ENCODE data around the gene VWA1.

VWA1 gene, protein sequence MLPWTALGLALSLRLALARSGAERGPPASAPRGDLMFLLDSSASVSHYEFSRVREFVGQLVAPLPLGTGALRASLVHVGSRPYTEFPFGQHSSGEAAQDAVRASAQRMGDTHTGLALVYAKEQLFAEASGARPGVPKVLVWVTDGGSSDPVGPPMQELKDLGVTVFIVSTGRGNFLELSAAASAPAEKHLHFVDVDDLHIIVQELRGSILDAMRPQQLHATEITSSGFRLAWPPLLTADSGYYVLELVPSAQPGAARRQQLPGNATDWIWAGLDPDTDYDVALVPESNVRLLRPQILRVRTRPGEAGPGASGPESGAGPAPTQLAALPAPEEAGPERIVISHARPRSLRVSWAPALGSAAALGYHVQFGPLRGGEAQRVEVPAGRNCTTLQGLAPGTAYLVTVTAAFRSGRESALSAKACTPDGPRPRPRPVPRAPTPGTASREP

DNA sequence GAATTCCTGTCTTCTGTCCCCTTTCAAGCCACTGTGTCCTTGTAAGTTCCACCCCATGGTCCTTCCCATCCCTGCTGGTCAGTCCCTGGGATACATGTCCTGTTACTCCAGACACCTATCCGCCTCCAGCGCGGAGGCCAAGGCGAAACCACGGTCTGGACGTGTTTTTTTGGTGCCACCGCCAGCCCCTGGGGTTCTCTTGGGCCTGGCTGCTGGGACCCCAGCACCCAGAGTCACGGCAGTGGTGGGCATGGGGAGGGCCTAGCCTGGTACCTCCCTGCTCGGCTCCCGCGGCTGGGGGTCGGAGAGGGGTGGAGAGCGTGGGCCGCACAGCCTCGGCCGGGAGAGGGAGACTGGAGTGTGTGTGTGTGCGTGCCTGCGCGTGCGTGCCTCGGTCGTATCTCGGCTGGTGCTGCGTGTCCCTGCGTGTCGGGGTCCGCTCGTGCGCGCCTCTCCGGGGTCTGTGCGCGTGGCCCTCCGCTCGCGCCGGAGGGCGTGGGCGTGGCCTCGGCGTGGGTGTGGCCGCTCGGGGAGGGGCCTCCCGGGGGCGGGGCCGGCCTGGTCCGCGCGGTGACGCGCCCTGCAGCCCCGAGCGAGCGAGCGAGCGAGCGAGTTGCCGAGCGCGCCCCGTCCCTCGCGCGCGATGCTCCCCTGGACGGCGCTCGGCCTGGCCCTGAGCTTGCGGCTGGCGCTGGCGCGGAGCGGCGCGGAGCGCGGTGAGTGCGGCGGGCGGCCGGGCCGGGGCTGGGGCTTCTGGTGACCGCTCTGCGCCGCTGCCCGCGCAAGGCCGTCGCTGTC is at the start of gene VWA1:
Gene VWA1, plus strand, starts transcription at position 585 of the 798 bp plus-strand sequence. Its CDS starts 59 bp downstream, at position 644.
- DNase-seq (ENCODE audit: low spot score) = peak; percentile 27

- DNase-seq (ENCODE audit: low spot score) = no peak
Measured at GRCh38 chr1:1385931-1386330, 49.6 kb upstream of the VWA1 start.

DNA sequence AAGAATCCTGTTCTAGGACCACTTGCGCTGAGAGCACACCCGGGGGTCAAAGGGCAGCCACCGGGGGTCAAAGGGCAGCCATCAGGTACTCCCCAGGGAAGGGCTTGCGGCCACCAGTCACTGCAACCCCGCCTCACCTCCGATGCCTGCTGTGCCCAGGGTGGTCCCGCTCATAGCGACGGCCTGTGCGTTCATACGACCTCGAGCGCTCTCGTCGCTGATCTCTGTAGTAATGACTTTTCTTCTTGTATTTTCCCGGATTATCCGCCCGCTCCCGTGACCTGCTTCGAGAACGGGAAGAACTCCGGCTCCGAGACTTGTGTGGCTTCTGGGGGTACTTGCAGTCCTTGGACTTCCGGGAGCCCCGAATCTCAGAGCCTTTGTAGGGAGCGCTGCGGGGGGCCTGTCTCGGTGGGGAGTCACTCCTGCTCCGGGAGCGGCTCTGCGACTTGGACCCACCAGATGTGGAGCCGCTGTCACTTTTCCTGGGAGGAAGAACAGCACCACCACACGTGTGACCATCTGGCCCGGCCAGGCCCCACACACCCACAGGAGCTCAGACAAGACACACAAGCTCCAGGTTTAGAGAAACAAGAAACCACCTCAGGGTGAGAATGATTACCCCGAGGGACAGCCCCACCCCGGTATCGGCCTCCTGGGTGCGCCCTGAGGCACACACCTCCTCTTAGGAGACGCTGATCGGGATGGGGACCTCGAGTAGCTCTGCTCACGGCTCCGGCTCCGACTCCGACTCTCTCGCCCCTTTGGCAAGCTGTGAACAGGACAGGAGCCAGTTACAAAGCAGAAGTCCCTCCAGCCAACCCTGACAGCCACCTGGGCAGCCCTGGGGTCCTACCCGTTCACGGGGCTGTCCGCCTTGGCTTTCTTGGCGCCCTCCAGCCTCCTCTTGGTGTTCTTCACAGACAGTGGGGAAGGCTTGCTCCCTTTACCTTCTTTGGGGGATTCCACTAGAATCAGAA is 48.1 kb upstream of the VWA1 start:
- no peak for DNase-seq (ENCODE audit: low spot score)

GRCh38 chr1:1388078-1388472 is 47.4 kb upstream of the VWA1 start:
- DNase-seq (ENCODE audit: low spot score) = no peak

DNA sequence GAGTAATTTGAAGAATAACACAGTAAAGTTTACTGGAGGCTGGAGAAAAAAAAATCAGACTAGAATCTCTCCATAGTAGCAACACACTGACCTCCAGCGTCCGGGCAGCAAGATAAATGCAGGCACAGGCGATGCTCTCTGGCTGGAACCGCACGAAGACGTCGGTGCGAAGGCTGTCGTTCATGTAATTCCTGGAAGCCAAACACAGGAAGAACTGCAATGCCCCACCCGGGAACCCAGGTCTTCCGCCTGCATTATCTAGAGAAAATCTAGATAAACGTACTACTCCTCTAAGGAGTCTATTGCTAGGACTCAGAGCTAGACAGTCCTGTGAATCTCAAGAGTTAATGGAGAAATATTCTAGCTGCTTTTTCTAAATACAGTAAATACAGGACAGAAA is 44.8 kb upstream of the VWA1 start:
- no peak for DNase-seq (ENCODE audit: low spot score)

- DNase-seq (ENCODE audit: low spot score) = no peak
Measured at GRCh38 chr1:1391225-1391624, 44.3 kb upstream of the VWA1 start.

- no peak for DNase-seq (ENCODE audit: low spot score)
Measured at GRCh38 chr1:1393014-1393413, 42.5 kb upstream of the VWA1 start.

DNA sequence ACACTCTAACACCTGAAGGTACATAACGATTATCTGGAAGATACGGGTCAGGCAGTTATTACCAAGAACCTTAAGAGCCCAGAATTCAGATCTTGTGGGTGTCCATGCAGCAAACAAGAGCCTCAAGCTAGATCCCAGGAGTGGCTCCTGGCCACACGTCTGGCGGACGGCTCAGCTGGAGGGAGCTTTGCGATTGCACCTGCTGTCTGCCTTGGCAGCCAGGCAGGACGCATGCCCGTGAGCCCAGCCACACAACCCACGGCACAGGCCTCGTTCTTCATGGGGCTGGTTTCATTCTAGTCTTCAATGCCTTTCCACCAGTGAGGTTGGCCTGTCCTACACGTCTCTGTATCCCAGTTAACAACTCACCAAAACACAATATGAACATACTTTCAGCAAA is 42.1 kb upstream of the VWA1 start:
- no peak for DNase-seq (ENCODE audit: low spot score)

- no peak for DNase-seq (ENCODE audit: low spot score)
Measured at GRCh38 chr1:1394116-1394515, 41.4 kb upstream of the VWA1 start.

- DNase-seq (ENCODE audit: low spot score) = no peak
Measured at GRCh38 chr1:1395166-1395565, 40.3 kb upstream of the VWA1 start.

GRCh38 chr1:1397839-1398523 is 37.5 kb upstream of the VWA1 start:
- DNase-seq (ENCODE audit: low spot score) = peak; percentile 35

DNA sequence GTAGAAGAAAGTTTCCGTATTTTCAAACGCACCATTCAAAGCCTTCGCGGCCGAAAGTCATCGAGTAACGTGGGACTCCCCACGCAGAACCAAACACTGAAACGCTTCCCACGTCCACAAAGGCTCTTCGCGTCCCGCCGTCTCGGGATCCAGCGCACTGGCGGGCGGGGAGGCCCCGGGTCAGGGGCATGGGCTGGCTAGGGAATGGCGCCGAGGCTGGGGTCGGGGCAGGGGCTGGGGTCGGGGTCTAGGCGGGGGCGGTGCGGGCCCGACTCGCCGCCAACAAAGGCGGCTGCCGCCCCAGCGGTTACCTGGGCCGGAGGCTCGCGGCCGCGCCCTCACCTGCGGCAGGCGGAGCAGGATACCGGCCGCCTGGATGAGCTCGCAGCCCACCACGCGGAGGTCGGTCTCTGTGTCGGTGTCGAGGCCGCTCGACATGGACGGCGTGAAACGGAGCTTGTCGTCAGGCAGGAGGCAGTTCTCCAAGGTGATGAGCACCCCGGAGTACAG is 36.8 kb upstream of the VWA1 start:
- peak; percentile 26 for DNase-seq (ENCODE audit: low spot score)

DNA sequence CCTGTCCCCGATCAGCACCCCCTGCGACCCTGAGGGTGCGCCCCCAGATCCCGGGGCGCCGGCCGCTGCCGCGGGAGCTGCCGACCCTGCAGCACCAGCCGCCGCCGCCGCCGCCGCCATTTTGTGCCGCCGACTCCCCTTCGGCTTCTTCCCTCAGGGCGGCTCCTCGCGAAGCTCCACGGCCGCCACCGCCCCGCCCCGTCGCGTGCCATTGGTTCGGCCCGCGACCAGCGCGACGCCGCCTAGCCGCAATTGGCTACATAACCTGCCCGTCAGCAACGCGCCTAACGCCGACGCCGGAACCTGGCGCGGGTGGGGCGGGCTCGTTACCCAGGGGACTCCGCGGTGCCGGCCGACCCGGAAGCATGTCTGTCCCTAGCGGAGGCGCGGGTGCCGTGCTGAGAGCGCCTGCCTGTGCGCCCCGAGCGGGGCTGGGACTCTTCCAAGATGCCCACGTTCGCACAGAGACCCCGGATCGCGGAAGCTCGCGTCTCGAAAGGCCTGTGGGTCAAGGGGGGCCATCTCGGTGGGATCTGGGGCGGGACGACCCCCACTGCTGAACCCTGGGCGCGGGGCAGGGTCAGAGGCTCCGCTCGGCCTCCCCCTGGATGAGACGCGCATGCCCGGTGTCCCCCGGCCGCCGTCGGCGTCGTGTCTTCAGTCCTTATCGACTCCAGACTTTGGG is 36.2 kb upstream of the VWA1 start, which contains the start of gene CCNL2:
Gene CCNL2, minus strand, starts transcription at position 149 of the 685 bp plus-strand sequence. Its CDS starts 29 bp downstream, at position 120.
- DNase-seq (ENCODE audit: low spot score) = peak; percentile 99

DNA sequence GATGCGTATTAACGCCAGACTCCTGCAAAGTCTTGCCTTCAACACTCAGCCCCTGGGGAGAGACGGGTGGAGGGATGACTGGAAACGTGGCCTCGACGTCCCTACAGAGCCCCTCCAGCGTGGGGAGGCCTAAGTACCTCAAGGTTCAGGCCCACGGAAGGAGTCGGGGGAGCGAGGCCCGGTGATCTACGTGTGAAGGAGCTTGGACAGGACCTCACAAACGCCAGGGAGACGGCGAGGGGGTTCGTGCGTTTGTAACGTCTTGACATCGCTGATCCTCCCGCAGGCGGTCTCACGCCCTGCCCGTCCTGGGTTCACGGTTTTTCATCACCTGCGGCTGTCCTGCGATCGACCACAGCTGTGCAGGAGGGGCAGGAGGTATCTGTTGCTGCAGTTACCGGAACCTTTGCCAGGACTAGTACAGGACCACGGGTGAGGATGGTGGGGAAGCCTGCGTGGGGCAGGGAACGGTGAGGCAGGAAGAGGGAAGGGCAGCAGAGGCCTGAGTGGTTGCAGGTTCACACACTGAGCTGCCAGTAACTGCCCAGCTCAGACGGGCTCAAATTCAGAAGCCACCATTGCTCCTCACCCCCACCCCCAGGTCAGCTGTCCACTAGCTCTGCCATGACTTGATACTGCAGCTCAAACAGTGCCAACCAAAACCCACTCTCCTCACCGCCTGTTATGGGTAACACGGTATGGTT is 35.5 kb upstream of the VWA1 start:
- DNase-seq (ENCODE audit: low spot score) = no peak

GRCh38 chr1:1400576-1401456 is 34.7 kb upstream of the VWA1 start:
- DNase-seq (ENCODE audit: low spot score) = no peak

DNA sequence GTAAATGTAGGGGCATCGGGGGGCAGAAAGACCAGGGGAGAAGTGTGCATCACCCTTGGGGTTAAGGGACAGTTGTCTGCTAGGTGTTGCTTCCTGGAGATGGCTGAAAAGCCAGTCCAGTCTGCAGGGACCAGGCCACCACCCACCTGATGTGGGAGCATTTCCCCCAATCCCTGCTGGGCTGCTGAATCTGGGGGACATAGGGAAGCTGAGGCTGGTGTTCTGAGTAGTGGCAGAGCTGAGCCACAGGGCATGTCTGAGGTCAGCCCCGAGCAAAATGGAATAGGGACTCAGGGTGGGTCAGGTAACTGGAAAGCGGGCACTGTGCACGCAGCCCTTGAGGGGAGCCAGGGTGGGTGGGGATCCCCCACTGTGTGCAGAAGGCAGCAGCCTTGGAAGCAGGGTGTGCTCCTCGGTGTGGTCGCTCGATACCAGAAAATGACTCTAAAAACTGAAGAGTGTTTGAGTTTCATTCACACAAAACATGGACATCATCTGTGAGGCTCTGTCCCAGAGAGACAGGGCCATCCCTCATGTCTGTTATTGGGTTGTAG is 34.0 kb upstream of the VWA1 start:
- no peak for DNase-seq (ENCODE audit: low spot score)

GRCh38 chr1:1402072-1402900 is 33.2 kb upstream of the VWA1 start:
- DNase-seq (ENCODE audit: low spot score) = peak; percentile 13

Measured in hematopoietic multipotent progenitor cell treated with erythropoietin and hydrocortisone succinate and interleukin-3 and kit ligand, for 17 days (in vitro differentiated cells).